Activated CD8-positive, alpha-beta memory T cell treated with anti-CD3 and anti-CD28 coated beads, Interleukin-2, amount 50 U/mL, for 4 hours (primary cell): ENCODE measurements around the gene TAF15.

Source experiments
- DNase-seq: peaks from one replicate; pipeline ENCODE4 v3.0.0-alpha.2; 2020

Gene TAF15

GRCh38 chr17:35825206-35825605, 15.9 kb downstream of the TAF15 start:
- no peak for DNase-seq

GRCh38 chr17:35841101-35841500, 31.8 kb downstream of the TAF15 start:
- DNase-seq: no peak

GRCh38 chr17:35841505-35841904, 32.2 kb downstream of the TAF15 start:
- DNase-seq: no peak

- no peak for DNase-seq
Observed at GRCh38 chr17:35842239-35842638, 33.0 kb downstream of the TAF15 start.

- no peak for DNase-seq
Observed at GRCh38 chr17:35843698-35844097, 34.4 kb downstream of the TAF15 start.

GRCh38 chr17:35844547-35844946, 35.3 kb downstream of the TAF15 start:
- DNase-seq: no peak

- no peak for DNase-seq
Observed at GRCh38 chr17:35846055-35846809, 36.9 kb downstream of the TAF15 start.

GRCh38 chr17:35847006-35847405, 37.7 kb downstream of the TAF15 start:
- DNase-seq: no peak

- no peak for DNase-seq
Observed at GRCh38 chr17:35847633-35848373, 38.5 kb downstream of the TAF15 start.

- peak; percentile 60 for DNase-seq
Observed at GRCh38 chr17:35849469-35850348, 40.4 kb downstream of the TAF15 start.

- no peak for DNase-seq
Observed at GRCh38 chr17:35855965-35856364, 46.7 kb downstream of the TAF15 start.

GRCh38 chr17:35856603-35857002, 47.3 kb downstream of the TAF15 start:
- no peak for DNase-seq

GRCh38 chr17:35864853-35865252, 55.6 kb downstream of the TAF15 start:
- no peak for DNase-seq

- DNase-seq: no peak
Observed at GRCh38 chr17:35865412-35866340, 56.4 kb downstream of the TAF15 start.

- no peak for DNase-seq
Observed at GRCh38 chr17:35866341-35866950, 57.2 kb downstream of the TAF15 start.

- DNase-seq: no peak
Observed at GRCh38 chr17:35867574-35867973, 58.3 kb downstream of the TAF15 start.

- DNase-seq: no peak
Observed at GRCh38 chr17:35868737-35869136, 59.5 kb downstream of the TAF15 start, which contains the start of gene HEATR9. Gene HEATR9, minus strand, starts transcription at chr17:35868891. Its CDS starts 149 bp downstream, at chr17:35868742.

GRCh38 chr17:35870906-35871819, 61.9 kb downstream of the TAF15 start:
- peak; percentile 29 for DNase-seq

GRCh38 chr17:35872196-35872980, 63.1 kb downstream of the TAF15 start:
- DNase-seq: no peak
